Measurements from ENCODE around the gene DSCAML1.
A peak's percentile ranks its signal among the peaks of the same experiment; 100 is the strongest.

The DSCAML1 gene

DNA sequence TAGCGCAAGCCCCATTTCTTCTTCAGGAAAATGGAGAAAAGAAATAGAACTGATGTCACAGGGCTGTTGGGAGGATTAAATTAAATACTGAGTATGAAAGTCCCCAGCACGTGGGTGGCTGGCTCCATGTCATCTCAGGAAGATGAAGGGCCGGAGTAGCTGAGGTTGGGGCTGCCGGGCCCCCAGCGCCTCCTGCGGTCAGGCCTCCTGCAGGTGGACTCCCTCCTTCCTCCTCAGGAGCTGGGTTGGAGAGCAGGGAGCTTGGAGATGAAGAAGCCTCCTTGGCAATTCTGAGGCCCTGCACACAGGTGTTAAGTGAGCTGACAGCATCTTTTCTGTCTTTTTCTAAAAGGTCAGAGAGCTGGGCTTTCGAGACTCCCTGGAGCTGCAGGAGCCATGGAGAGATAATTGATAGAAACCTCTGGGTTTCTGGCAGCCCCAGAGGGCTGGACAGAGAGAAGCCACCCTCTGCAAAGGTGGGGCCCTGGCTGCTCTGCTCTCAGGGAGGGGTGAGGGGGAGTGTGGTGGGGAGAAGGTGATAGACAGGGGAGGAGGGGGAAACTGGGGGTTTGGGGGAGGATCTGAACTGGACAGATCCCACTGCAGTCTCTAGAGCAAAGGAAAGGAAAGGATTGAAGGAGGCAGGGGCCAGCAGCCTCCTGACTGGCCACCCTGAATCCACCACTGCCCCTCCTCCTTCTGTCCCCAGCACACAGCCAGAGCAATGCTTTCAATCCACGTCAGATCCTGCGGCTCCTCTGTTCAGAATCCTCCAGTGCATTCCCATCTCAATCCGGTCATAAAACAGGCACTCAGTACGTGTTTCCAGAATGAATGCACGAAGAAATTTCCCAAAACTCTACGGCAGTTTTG lies 258.5 kb downstream of the DSCAML1 start:
- no peak for DNase-seq

- no peak for DNase-seq
Observed at GRCh38 chr11:117535850-117536411, 261.1 kb downstream of the DSCAML1 start.

- no peak for DNase-seq
Observed at GRCh38 chr11:117535201-117535849, 261.7 kb downstream of the DSCAML1 start.

- no peak for DNase-seq
Observed at GRCh38 chr11:117532568-117532967, 264.4 kb downstream of the DSCAML1 start.

GRCh38 chr11:117529816-117530215 lies 267.2 kb downstream of the DSCAML1 start:
- DNase-seq, result no peak

DNA sequence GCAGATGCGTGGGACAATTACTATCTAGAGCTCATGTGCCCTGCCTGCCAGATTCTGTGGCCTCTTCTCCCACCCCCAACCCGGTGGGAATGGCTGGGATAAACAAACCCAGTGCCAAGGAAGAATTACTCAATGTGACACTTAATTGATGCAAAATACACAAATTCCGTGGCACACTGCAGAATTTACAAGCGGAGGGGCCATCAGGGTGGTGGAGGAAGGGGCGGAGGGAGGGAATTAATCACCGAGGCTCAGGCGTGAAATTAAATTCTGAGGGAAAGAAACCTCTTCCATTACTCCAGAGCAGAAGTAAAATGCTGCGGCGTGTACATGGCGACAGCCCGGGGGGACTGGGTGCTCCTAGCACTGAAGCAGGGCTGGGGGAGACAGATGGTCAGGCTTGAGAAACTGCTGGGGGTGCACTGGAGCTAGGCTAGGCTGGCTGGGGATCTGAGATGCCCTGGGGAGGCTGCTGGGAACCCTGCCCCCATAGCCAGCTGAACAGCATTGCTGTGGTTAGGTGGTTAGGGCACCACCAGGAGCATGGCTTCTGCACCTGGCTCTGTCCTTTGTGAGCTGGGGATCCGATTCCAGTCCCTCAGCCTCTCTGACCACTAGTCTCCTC lies 268.8 kb downstream of the DSCAML1 start:
- DNase-seq, result no peak

GRCh38 chr11:117527271-117527670 lies 269.7 kb downstream of the DSCAML1 start:
- no peak for DNase-seq

DNA sequence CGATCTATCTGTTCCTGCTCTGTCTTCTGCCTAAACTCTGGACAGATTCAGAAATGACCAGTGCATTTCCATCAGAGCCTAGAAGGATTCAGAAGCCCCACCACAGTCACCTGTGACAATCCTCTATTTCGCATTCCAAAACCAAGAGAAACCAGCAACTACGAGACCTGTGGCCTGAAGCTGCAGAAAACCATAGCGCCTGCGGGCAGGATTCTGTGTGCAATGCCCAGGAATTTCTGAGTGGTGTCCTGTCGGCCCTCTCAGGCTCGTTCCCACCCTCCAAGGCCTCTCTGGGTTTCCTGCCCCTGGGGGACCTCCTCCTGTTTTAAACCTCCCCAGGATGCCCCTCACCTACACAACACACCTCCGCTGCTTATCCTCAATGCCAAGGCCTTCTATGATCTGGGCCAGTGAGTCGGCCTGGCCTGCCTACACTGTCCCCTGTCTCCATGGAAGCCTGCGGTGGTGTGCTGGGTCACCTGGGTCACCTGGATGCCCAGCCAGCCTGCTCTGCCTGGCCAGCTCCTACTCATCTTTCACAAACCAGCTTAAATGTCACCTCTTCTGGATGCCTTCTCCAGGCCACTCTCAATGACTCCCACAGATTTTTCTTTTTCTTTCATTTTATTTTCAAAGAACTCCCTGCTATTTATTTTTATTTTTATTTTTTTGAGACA lies 271.0 kb downstream of the DSCAML1 start:
- DNase-seq, result no peak

DNA sequence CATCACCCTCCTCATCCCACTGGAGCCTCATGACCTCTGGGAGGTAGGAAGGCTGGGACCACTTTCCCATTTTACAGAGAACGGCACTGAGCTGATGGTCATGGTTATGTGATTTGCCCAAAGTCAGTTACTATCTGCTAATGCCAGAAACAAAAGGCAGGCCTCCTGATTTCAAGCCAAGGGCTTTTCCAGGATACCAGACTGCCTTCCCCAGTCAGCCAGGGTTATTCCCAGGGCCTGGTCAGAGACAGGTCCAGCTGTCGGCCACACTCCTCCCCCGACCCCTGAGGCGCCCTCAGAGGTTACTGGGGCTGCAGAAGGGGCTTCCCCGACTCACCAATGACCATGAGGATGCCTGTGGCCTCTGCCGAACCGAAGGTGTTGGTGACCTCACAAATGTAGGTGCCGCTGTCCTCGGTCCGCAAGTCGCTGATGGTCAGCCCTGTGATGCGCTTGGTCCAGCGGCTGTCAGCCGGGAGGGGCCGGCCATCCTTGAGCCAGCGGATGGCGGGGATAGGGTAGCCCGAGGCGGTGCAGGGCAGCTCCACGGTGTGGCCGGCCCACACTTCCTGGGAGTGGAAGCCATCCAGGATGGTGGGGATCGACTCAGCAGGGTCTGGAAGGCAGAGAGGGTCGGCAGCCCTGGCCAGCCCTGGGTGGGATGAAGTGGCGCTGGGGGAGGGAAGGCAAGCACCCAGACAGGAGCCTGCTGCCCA lies 272.4 kb downstream of the DSCAML1 start:
- DNase-seq, result no peak

DNA sequence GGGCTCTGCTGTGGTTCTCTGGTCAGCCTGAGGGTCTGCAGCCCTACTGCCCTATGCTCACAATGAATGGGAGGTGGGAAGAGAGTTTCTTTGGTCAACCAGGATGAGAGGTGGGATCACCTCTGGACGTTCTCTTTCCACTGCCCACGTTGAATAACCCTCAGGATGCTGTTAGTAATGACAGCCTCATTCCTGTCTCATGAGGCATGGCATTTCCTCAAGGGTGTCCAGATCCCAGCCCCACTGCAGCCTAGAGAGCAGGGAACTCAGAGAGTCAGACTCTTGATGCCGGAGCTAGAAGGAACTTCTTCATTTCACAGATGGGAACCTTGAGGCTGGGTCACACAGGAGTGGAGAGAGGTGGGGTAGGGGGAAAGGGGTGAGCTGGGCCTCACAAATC lies 273.3 kb downstream of the DSCAML1 start:
- DNase-seq, result peak; percentile 7 to 32

- DNase-seq, result no peak
Observed at GRCh38 chr11:117521974-117522373, 275.0 kb downstream of the DSCAML1 start.

GRCh38 chr11:117520966-117521365 lies 276.1 kb downstream of the DSCAML1 start:
- no peak for DNase-seq

- no peak for DNase-seq
Observed at GRCh38 chr11:117520201-117520600, 276.8 kb downstream of the DSCAML1 start.

GRCh38 chr11:117519590-117519989 lies 277.4 kb downstream of the DSCAML1 start:
- no peak for DNase-seq

GRCh38 chr11:117519170-117519569 lies 277.8 kb downstream of the DSCAML1 start:
- DNase-seq, result no peak

GRCh38 chr11:117518455-117518854 lies 278.6 kb downstream of the DSCAML1 start:
- DNase-seq, result no peak

DNA sequence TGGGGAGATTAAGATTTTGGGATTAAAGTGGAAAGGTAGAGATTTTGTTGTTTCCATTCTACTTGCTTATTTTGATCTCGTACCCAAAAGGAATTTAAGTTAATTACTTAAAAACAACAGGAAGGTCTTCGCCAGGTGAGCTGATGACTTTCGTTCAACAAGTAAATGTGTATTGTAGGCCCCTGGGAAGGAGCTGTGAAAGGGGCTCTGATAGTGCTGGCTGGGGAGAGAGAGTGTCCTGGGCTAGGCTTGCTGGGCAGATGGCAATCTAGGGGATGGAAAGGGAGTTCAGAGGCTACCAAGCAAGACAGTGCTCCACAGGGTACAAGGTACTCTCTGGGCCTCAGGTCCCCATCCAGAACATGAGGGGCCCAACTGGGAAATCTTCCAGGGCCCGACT lies 279.9 kb downstream of the DSCAML1 start:
- DNase-seq, result no peak

GRCh38 chr11:117515892-117516787 lies 280.9 kb downstream of the DSCAML1 start:
- DNase-seq, result no peak

DNA sequence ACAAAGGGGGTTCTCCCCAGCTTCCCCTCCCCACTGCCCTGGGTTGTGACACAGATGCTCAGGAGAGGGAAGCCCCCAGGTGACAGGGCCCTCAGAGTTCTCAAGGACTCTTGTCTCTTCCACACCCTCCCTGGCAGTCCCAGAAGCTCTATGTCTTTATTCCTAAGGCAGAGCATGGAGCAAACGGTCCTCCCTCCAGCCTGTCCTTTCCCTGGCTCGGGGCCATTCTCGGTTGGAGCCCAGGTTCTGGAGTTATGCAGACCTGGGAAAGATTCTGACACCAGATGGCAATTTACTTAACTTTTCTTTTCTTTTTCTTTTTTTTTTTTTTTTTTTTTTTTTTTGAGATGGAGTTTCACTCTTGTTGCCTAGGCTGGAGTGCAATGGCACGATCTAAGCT lies 282.8 kb downstream of the DSCAML1 start:
- no peak for DNase-seq

DNA sequence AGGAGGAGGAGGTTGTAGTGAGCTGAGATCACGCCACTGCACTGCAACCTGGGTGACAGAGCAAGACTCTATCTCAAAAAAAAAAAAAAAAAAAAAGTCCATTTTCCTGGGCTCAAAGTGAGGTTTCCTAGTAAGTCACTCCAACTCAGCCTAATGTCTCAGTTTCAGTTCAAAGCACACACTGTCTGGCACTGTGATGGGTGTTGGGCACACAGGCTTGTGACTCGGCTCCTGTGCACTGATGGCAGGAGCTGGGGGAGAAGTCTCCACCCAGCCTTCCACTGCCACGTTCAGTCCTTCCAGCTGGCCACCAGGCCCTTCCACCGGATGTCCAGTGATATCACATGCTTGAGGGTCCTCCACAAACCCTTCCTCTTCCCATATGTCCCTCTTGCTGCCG lies 283.4 kb downstream of the DSCAML1 start:
- DNase-seq, result no peak

DNA sequence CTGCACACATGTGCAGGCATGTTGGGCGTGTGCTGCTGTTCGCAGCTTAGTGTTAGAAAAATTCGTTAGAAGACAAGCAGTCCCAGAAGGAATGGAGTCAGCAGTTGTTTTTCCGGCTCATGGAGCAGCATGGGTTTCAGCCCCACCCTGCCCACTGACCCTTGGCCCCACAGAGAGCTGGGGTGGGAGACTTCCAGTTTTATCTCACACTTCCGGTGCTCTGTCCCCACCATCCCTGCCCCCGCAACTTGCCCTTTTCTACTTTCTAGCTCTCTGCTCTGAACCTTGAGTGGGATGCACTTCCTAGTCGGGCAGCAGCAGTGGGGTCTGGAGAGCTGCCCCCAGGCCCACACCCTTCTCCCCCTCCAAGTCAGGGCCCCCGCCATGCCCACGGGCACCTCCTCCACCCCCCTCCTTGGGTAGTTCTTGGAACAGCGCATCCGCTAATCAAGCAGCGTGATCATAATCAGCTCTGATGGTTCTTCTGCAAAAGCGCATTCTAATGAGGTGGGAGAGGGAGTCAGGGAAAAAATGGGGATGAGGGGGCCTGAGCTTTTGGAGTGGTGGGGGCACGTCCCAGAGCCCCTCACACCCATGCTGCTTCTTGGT lies 285.0 kb downstream of the DSCAML1 start:
- DNase-seq, result no peak
